DOHH2 (cell line): ENCODE data around the gene SMARCA4.

Experiments used
- H3F3A ChIP-seq: fragments of 200-600 bp; sonication (generic), shearing (Covaris generic); 2 replicates; pipeline ENCODE4 v1.6.0; 2016; ENCODE audit warnings: antibody characterized with exemption, mild to moderate bottlenecking; ENCODE audit not compliant: control insufficient read depth, insufficient read depth
- H3K27ac ChIP-seq: fragments of 200-600 bp; sonication (generic); 2 replicates; pipeline ENCODE4 v1.5.1; 2014; ENCODE audit warnings: low read depth, mild to moderate bottlenecking, low read length, moderate library complexity
- H3K27me3 ChIP-seq: fragments of 200-600 bp; sonication (generic); 2 replicates; pipeline ENCODE4 v1.6.1; 2014; ENCODE audit warnings: mild to moderate bottlenecking, low read length, mixed read lengths; ENCODE audit not compliant: control insufficient read depth
- H3K36me3 ChIP-seq: fragments of 200-600 bp; sonication (generic); 2 replicates; pipeline ENCODE4 v1.6.1; 2014; ENCODE audit warnings: mild to moderate bottlenecking, low read length, moderate library complexity, mixed read lengths; ENCODE audit not compliant: control insufficient read depth
- H3K4me1 ChIP-seq: fragments of 200-600 bp; sonication (generic); 2 replicates; pipeline ENCODE4 v1.6.1; 2014; ENCODE audit warnings: mild to moderate bottlenecking, low read length, mixed read lengths; ENCODE audit not compliant: control insufficient read depth
- H3K4me2 ChIP-seq: fragments of 200-600 bp; sonication (generic); 2 replicates; pipeline ENCODE4 v1.6.0; 2014; ENCODE audit warnings: mild to moderate bottlenecking, low read length, moderate library complexity
- H3K4me3 ChIP-seq: fragments of 200-600 bp; sonication (generic); 2 replicates; pipeline ENCODE4 v1.5.1; 2014; ENCODE audit warnings: mild to moderate bottlenecking, low read length, mixed read lengths
- H3K79me2 ChIP-seq: fragments of 200-600 bp; sonication (generic); 2 replicates; pipeline ENCODE4 v1.6.1; 2014; ENCODE audit warnings: mild to moderate bottlenecking, low read length, mixed read lengths; ENCODE audit not compliant: control insufficient read depth
- H3K9me2 ChIP-seq: fragments of 200-600 bp; sonication (generic); replicated peaks from 2 replicates; pipeline ENCODE4 v1.6.1; 2014; ENCODE audit warnings: mild to moderate bottlenecking, low read length, mixed read lengths; ENCODE audit not compliant: control insufficient read depth
- H3K9me3 ChIP-seq: fragments of 200-600 bp; sonication (generic); 2 replicates; pipeline ENCODE4 v1.6.1; 2014; ENCODE audit warnings: antibody characterized with exemption, low read length, mixed read lengths; ENCODE audit not compliant: control insufficient read depth, insufficient read depth
- H4K20me1 ChIP-seq: fragments of 200-600 bp; sonication (generic); 2 replicates; pipeline ENCODE4 v1.6.0; 2014; ENCODE audit warnings: low read depth, mild to moderate bottlenecking, antibody characterized with exemption, low read length, moderate library complexity; ENCODE audit not compliant: control insufficient read depth, insufficient read depth
- CTCF ChIP-seq: fragments of 200-600 bp; sonication (generic); IDR thresholded peaks from one replicate; pipeline ENCODE4 v1.5.1; 2014; ENCODE audit warnings: antibody characterized with exemption, mild to moderate bottlenecking, low read depth, low read length; ENCODE audit not compliant: poor library complexity, severe bottlenecking
- EZH2phosphoT487 ChIP-seq: fragments of 200-600 bp; sonication (generic); IDR thresholded peaks from 2 replicates; pipeline ENCODE4 v1.6.1; 2017; ENCODE audit warnings: borderline replicate concordance, mild to moderate bottlenecking, antibody characterized with exemption, low read length, moderate library complexity, mixed read lengths

Gene SMARCA4

DNA sequence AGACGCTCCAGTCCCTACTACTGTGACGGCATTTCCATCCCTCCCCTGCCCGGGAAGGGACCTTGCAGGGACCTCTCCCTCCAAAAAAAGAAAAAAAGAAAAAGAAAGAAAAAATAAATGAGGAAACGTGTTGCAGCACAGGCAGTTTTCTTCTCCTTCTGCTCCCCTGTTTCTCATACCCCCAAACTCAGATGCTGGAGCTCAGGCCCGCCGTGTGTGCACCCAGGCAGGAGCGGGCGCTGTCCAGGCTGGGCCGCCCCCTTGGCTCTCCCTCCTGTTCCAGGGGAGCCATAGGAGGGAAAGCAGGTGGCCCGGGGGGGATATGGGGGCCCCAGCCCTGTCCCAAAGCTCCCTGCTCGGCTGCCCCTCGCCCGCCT, 38.2 kb upstream of the SMARCA4 start:
- H3K9me3 ChIP-seq, result no peaks in the 10 kb centered on the region
- H3K36me3 ChIP-seq, result peaks cover 44% of the 10 kb centered on the region
- no peak overlapping the region for H3K4me3 ChIP-seq
- H3K9me2 ChIP-seq, result no peaks in the 10 kb centered on the region
- TF ChIP-seq EZH2phosphoT487 (no peak), CTCF (no peak)
- H3K27ac ChIP-seq, result no peak overlapping the region
- H3K4me1 ChIP-seq, result peaks cover 3% of the 10 kb centered on the region
- H3F3A ChIP-seq, result no peaks in the 10 kb centered on the region
- H3K4me2 ChIP-seq, result no peak overlapping the region
- no peaks in the 10 kb centered on the region for H4K20me1 ChIP-seq
- no peaks in the 10 kb centered on the region for H3K27me3 ChIP-seq
- H3K79me2 ChIP-seq, result peaks cover under 1% of the 10 kb centered on the region; the same call in 1 of the 2 replicates

DNA sequence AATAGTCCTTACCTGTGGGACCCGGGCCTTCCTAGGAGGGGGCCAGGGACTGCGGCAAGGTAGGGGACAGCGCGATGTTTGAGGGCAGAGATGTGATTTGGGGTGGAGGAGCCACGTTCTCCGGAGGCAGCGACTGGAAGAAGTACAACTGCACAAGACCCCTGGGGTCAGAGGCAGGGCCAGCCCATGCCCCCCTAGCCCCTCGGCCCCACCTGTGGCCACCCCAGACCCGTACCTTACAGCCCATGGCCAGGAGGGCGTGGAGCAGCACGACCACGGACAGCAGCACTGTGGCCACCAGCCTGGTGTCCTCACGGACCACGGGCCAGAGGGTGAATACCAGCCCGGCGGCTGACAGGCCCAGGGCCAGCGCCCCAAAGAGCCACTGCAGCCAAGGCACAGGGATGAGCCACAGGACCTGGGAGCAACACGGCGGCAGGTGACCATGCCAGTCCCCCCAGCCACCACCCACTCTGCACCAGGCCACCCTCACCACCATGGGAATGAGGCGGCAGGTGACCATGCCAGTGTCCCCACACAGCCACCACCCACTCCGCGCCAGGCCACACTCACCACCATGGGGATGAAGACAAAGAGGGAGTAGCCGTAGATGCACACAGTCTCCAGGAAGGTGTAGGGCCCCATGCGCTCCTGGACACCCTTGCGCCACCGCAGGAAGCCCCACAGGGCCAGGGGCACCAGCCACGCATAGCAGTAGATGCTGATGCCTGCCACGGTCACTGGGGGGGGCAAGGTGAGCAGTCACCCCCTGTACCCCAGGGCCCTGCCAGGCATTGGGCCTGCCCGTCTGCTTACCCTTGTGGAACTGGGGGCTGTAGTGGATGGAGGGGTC, 37.3 kb upstream of the SMARCA4 start:
- Histone ChIP-seq H3K27ac (no peak overlapping the region), H3K9me3 (no peaks in the 10 kb centered on the region), H3K9me2 (no peaks in the 10 kb centered on the region), H4K20me1 (no peaks in the 10 kb centered on the region), H3F3A (no peaks in the 10 kb centered on the region), H3K79me2 (peaks cover 5% of the 10 kb centered on the region; the same call in 1 of the 2 replicates), H3K4me3 (no peak overlapping the region), H3K4me1 (peaks cover 8% of the 10 kb centered on the region), H3K27me3 (no peaks in the 10 kb centered on the region), H3K36me3 (peaks cover 36% of the 10 kb centered on the region), H3K4me2 (no peak overlapping the region)
- TF ChIP-seq CTCF, result no peak
- no peak for TF ChIP-seq EZH2phosphoT487

DNA sequence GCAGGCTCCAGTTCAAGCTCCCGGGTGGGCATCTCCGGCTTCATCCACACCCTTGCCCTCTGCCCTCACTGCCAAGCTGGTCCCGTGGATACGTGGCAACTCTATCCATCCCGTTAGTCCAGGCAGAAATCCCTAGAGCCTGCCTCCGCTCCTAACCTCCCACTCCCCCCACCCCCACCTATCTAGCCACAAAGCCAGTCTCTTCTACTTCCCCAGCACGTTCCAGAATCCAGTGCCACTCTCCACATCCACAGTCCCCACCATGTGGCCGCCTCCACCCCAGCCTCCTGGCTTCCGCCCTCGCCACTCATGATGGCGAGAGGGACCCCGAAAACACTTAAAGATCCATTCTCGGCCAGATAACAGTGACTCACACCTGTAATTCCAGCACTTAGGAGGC, 36.2 kb upstream of the SMARCA4 start:
- TF ChIP-seq CTCF, result no peak
- no peak for TF ChIP-seq EZH2phosphoT487
- Histone ChIP-seq H3K9me2 (no peaks in the 10 kb centered on the region), H3K27me3 (no peaks in the 10 kb centered on the region), H3K4me3 (no peak overlapping the region), H3K79me2 (peaks cover 15% of the 10 kb centered on the region), H3K4me1 (peaks cover 11% of the 10 kb centered on the region), H3K36me3 (peaks cover 33% of the 10 kb centered on the region), H3K27ac (no peak overlapping the region), H3F3A (no peaks in the 10 kb centered on the region), H3K4me2 (no peak overlapping the region), H4K20me1 (peaks cover 3% of the 10 kb centered on the region; the same call in 1 of the 2 replicates), H3K9me3 (no peaks in the 10 kb centered on the region)
